ENCODE results near the gene PIGM.

The PIGM gene

GRCh38 chr1:159979257-159979656 lies 52.5 kb downstream of the PIGM start:
- TF ChIP-seq GATA3 (IDR thresholded peaks at IDR 0.05; ENCODE audit: low read depth, low read length) (no peak), GATA2 (IDR thresholded peaks at IDR 0.05; ENCODE audit: low read depth, low read length) (no peak)

- TF ChIP-seq GATA2 (IDR thresholded peaks at IDR 0.05; ENCODE audit: low read depth, low read length) (no peak), GATA3 (IDR thresholded peaks at IDR 0.05; ENCODE audit: low read depth, low read length) (no peak)
Measured at GRCh38 chr1:159978107-159978398, 53.7 kb downstream of the PIGM start.

- TF ChIP-seq GATA2 (IDR thresholded peaks at IDR 0.05; ENCODE audit: low read depth, low read length) = no peak
- no peak for TF ChIP-seq GATA3 (IDR thresholded peaks at IDR 0.05; ENCODE audit: low read depth, low read length)
Measured at GRCh38 chr1:159977364-159978106, 54.3 kb downstream of the PIGM start.

Data from SH-SY5Y (cell line).